Measurements from ENCODE around the gene MINDY1.

MINDY1 gene

GRCh38 chr1:151043163-151043562 is 36.5 kb upstream of the MINDY1 start:
- DNase-seq (ENCODE audit: insufficient read length) (no peak), FAIRE-seq (no peak)
- TF ChIP-seq TAF1 (IDR thresholded peaks at IDR 0.05; ENCODE audit: borderline replicate concordance, low read depth, low read length) (no peak), POLR2A (IDR thresholded peaks at IDR 0.05; ENCODE audit: low read depth, low read length) (no peak), POLR2AphosphoS5 (IDR thresholded peaks at IDR 0.05; ENCODE audit: low read depth, low read length) (no peak)

- DNase-seq (ENCODE audit: insufficient read length), result no peak
- FAIRE-seq, result no peak
- TF ChIP-seq POLR2A (IDR thresholded peaks at IDR 0.05; ENCODE audit: low read depth, low read length) (no peak), TAF1 (IDR thresholded peaks at IDR 0.05; ENCODE audit: borderline replicate concordance, low read depth, low read length) (no peak), POLR2AphosphoS5 (IDR thresholded peaks at IDR 0.05; ENCODE audit: low read depth, low read length) (no peak)
Measured at GRCh38 chr1:151039521-151039920, 32.8 kb upstream of the MINDY1 start.

DNA sequence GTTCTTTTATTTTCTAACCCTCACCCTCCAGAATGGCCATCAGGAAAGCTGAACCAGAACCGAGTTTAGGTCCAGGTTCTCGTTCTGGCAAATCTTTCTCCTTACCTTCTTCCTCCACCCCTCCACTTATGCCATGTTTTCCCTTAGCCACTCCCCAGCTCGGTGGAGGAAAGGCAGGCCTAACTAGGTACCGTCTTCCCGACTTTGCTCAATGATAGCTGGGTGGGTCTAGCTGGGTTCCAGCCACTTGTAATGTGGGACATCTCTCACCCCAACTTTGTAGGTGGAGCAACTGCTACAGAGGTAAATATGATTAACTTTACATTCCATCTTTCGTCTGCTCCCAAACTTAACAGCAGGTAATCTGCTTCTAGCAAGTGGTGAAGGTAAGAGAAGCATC is 30.3 kb upstream of the MINDY1 start:
- no peak for FAIRE-seq
- no peak for TF ChIP-seq POLR2AphosphoS5 (IDR thresholded peaks at IDR 0.05; ENCODE audit: low read depth, low read length)
- TF ChIP-seq POLR2A (IDR thresholded peaks at IDR 0.05; ENCODE audit: low read depth, low read length), result no peak
- no peak for TF ChIP-seq TAF1 (IDR thresholded peaks at IDR 0.05; ENCODE audit: borderline replicate concordance, low read depth, low read length)
- DNase-seq (ENCODE audit: insufficient read length), result no peak

- TF ChIP-seq POLR2AphosphoS5 (IDR thresholded peaks at IDR 0.05; ENCODE audit: low read depth, low read length) (no peak), POLR2A (IDR thresholded peaks at IDR 0.05; ENCODE audit: low read depth, low read length) (no peak), TAF1 (IDR thresholded peaks at IDR 0.05; ENCODE audit: borderline replicate concordance, low read depth, low read length) (no peak)
- no peak for DNase-seq (ENCODE audit: insufficient read length)
- FAIRE-seq, result no peak
Measured at GRCh38 chr1:151036356-151036755, 29.7 kb upstream of the MINDY1 start, which contains the start of gene BNIPL. Gene BNIPL (plus strand): TSS chr1:151036586. CDS start chr1:151036726, 140 bp downstream.

DNA sequence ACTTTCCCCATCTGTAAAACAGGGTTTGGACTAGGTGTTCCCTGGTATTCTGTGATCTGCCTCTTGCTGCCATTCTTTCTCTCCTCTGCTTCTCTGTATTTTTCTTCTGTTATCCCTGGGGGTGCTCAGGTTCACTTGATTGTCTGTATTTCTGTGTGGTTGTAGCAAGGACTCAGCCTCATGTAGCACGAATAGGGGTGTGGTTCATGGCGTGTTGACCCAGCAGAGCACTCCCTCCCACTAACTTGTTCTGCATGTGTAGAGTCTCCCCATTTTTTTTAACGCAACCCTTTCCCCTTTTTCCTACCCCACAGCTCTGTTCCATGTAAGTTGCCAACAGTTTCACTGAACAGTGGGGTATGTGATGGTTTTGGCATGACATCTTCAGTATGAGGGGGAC is 28.5 kb upstream of the MINDY1 start:
- no peak for DNase-seq (ENCODE audit: insufficient read length)

GRCh38 chr1:151032164-151032563 is 25.5 kb upstream of the MINDY1 start:
- DNase-seq (ENCODE audit: insufficient read length) (no peak), FAIRE-seq (no peak)
- TF ChIP-seq POLR2AphosphoS5 (IDR thresholded peaks at IDR 0.05; ENCODE audit: low read depth, low read length) (no peak), TAF1 (IDR thresholded peaks at IDR 0.05; ENCODE audit: borderline replicate concordance, low read depth, low read length) (no peak), POLR2A (IDR thresholded peaks at IDR 0.05; ENCODE audit: low read depth, low read length) (no peak)

More for the DNA sequence above, 28.5 kb upstream of the MINDY1 start:
- TF ChIP-seq POLR2A (IDR thresholded peaks at IDR 0.05; ENCODE audit: low read depth, low read length), result no peak
- no peak for TF ChIP-seq POLR2AphosphoS5 (IDR thresholded peaks at IDR 0.05; ENCODE audit: low read depth, low read length)
- FAIRE-seq, result no peak

DNA sequence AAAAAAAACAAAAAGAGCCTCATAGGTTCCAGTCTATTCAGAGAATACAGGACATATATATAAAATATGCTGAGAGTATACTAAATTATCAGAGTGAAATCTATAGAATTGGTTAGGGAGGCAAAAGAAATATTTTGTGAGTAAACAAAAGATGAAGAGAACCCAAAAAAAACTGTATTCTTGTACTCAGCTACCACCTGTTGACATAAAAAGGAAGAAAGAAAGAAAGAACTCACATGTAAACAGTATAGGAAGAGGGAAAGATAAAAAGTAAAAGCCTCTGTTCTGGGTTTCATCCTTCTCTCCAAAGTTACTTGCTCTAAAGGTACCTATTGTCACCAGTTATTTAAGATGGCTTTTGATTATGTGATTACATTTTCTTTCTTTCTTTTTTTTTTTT is 19.8 kb upstream of the MINDY1 start:
- no peak for TF ChIP-seq TAF1 (IDR thresholded peaks at IDR 0.05; ENCODE audit: borderline replicate concordance, low read depth, low read length)
- TF ChIP-seq POLR2A (IDR thresholded peaks at IDR 0.05; ENCODE audit: low read depth, low read length), result no peak
- no peak for TF ChIP-seq POLR2AphosphoS5 (IDR thresholded peaks at IDR 0.05; ENCODE audit: low read depth, low read length)
- FAIRE-seq (no peak), DNase-seq (ENCODE audit: insufficient read length) (no peak)

- DNase-seq (ENCODE audit: insufficient read length) (peak; percentile 65), FAIRE-seq (peak; percentile 65)
- TF ChIP-seq POLR2A (IDR thresholded peaks at IDR 0.05; ENCODE audit: low read depth, low read length) (no peak), POLR2AphosphoS5 (IDR thresholded peaks at IDR 0.05; ENCODE audit: low read depth, low read length) (no peak), TAF1 (IDR thresholded peaks at IDR 0.05; ENCODE audit: borderline replicate concordance, low read depth, low read length) (no peak)
Measured at GRCh38 chr1:151024540-151025146, 17.9 kb upstream of the MINDY1 start.

DNA sequence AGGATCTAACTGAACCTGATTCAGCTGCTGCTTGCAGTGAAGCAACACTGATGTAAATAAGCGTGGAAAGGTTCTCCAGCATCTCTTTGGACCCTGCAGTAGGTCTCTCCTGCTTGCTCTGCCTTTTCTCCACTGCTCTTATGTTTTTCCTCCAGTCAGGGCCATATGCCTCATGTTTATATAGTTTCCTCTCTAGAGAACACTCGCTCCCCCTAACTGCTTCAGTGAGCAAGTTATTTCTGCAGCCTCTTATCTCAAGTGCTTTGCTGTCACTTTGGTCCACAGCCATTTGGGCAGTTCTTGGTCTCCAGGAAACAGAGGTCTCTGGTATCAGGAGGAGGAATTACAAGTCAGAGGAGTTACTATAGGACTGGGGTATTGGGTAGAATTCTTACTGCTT is 6.8 kb upstream of the MINDY1 start:
- TF ChIP-seq POLR2A (IDR thresholded peaks at IDR 0.05; ENCODE audit: low read depth, low read length) (no peak), POLR2AphosphoS5 (IDR thresholded peaks at IDR 0.05; ENCODE audit: low read depth, low read length) (no peak), TAF1 (IDR thresholded peaks at IDR 0.05; ENCODE audit: borderline replicate concordance, low read depth, low read length) (no peak)
- FAIRE-seq (no peak), DNase-seq (ENCODE audit: insufficient read length) (no peak)

DNA sequence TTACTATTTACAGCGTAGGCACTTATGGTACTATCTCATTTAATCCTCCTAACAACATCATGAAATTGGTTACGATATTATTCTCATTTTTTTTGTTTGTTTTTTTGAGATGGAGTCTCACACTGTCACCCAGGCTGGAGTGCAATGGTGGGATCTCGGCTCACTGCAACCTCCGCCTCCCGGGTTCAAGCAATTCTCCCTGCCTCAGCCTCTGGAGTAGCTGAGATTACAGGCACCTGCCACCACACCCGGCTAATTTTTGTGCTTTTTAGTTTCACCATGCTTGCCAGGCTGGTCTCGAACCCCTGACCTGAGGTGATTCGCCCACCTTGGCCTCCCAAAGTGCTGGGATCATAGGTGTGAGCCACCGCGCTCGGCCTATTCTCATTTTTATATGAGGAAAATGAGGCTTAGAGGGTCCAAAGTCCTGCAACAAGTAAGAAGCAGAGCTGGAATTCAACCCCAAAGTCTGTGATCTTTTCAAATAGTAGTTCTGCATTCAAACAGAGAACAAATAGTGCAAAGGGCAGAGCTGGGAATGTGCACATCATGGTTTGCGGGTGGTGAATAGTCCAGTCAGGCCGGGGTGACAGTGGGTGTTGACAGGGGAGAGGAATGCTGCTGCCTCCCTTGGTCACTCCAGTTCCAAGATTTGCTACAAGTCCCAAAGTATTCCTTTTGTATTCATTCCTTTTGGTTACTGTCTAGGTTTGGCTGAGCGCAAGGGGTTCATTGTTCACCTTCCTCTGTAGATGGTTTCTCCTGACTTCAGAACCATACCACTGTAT is 6.2 kb upstream of the MINDY1 start:
- TF ChIP-seq TAF1 (IDR thresholded peaks at IDR 0.05; ENCODE audit: borderline replicate concordance, low read depth, low read length), result no peak
- no peak for FAIRE-seq

GRCh38 chr1:151011154-151011850 is 4.6 kb upstream of the MINDY1 start:
- TF ChIP-seq TAF1 (IDR thresholded peaks at IDR 0.05; ENCODE audit: borderline replicate concordance, low read depth, low read length), result no peak
- TF ChIP-seq POLR2AphosphoS5 (IDR thresholded peaks at IDR 0.05; ENCODE audit: low read depth, low read length), result no peak
- TF ChIP-seq POLR2A (IDR thresholded peaks at IDR 0.05; ENCODE audit: low read depth, low read length), result no peak
- FAIRE-seq (no peak), DNase-seq (ENCODE audit: insufficient read length) (no peak)

More for the DNA sequence above, 6.2 kb upstream of the MINDY1 start:
- DNase-seq (ENCODE audit: insufficient read length), result no peak

- TF ChIP-seq TAF1 (IDR thresholded peaks at IDR 0.05; ENCODE audit: borderline replicate concordance, low read depth, low read length) (no peak), POLR2A (IDR thresholded peaks at IDR 0.05; ENCODE audit: low read depth, low read length) (no peak), POLR2AphosphoS5 (IDR thresholded peaks at IDR 0.05; ENCODE audit: low read depth, low read length) (no peak)
- FAIRE-seq (no peak), DNase-seq (ENCODE audit: insufficient read length) (no peak)
Measured at GRCh38 chr1:151010346-151010726, 3.6 kb upstream of the MINDY1 start.

Measured in GM12892 (cell line).